ENCODE results near the gene MCHR1. TPM values are rescaled to one million over a fixed set of nuclear protein-coding genes. Genes with fewer than 3 reads are reported as not detected.
A peak's percentile ranks its signal among the peaks of the same experiment; 100 is the strongest.

The MCHR1 gene
- total and polyA plus RNA-seq, 3 experiments from 2014 or later = not detected

- Histone ChIP-seq H3K27me3 (ENCODE audit: insufficient read depth, low read length, poor library complexity, severe bottlenecking) (no peaks in the 10 kb centered on the region), H3K27ac (ENCODE audit: low read depth, low read length) (no peak overlapping the region), H3K4me1 (ENCODE audit: insufficient read depth, low read length) (peaks cover 51% of the 10 kb centered on the region), H3K36me3 (ENCODE audit: insufficient read depth, low read length) (no peaks in the 10 kb centered on the region), H3K4me3 (ENCODE audit: low read length) (no peak overlapping the region), H3K9me3 (ENCODE audit: low read length) (no peaks in the 10 kb centered on the region)
- peaks cover 0 to 3% (median 2%) of the 10 kb centered on the region in 5 donors for H3K9me3 Mint-ChIP-seq
- peak overlapping the region in 5 of 7 donors; percentile 49 to 68 (median 57) for H3K4me3 Mint-ChIP-seq
- CTCF ChIA-PET = interaction anchor here (3.8 kb wide), 1 partner anchor 43 kb away, joined by 18 read pairs; no protein-coding TSS in a partner anchor
- H3K27me3 Mint-ChIP-seq = no peaks in the 10 kb centered on the region
- POLR2A ChIA-PET = no interaction called here
- H3K36me3 Mint-ChIP-seq = peaks cover 0 to 8% (median 0%) of the 10 kb centered on the region in 3 donors
- H3K27ac Mint-ChIP-seq = peak overlapping the region; percentile 26 to 86 (median 64)
- DNase-seq = peak in 2 of 5 donors; percentile 14 to 50
- peaks cover 25 to 42% (median 37%) of the 10 kb centered on the region in 3 donors for H3K4me1 Mint-ChIP-seq
Observed at GRCh38 chr22:40726514-40726913, 47.2 kb downstream of the MCHR1 start.

- Histone ChIP-seq H3K27me3 (ENCODE audit: insufficient read depth, low read length, poor library complexity, severe bottlenecking) (no peaks in the 10 kb centered on the region), H3K27ac (ENCODE audit: low read depth, low read length) (no peak overlapping the region), H3K9me3 (ENCODE audit: low read length) (no peaks in the 10 kb centered on the region), H3K4me3 (ENCODE audit: low read length) (peak overlapping the region; percentile 16), H3K4me1 (ENCODE audit: insufficient read depth, low read length) (peaks cover 59% of the 10 kb centered on the region), H3K36me3 (ENCODE audit: insufficient read depth, low read length) (no peaks in the 10 kb centered on the region)
- peak overlapping the region in 7 of 8 donors; percentile 11 to 84 (median 52) for H3K27ac Mint-ChIP-seq
- peaks cover 0 to 3% (median 2%) of the 10 kb centered on the region in 5 donors for H3K9me3 Mint-ChIP-seq
- peak overlapping the region in 4 of 7 donors; percentile 4 to 33 (median 22) for H3K4me3 Mint-ChIP-seq
- DNase-seq = peak in 1 of 5 donors; percentile 37
- CTCF ChIA-PET = interaction anchor here (1.8 to 3.8 kb wide), 3 partner anchors 11 to 44 kb away, joined by 5 to 18 read pairs (median 6); no protein-coding TSS in a partner anchor
- H3K36me3 Mint-ChIP-seq = peaks cover 0 to 8% (median 0%) of the 10 kb centered on the region in 3 donors
- H3K27me3 Mint-ChIP-seq = no peaks in the 10 kb centered on the region
- H3K4me1 Mint-ChIP-seq = peaks cover 28 to 48% (median 42%) of the 10 kb centered on the region in 3 donors
- POLR2A ChIA-PET = no interaction called here
Observed at GRCh38 chr22:40727070-40727963, 48.0 kb downstream of the MCHR1 start.

- POLR2A ChIA-PET = interaction anchor here (1.0 to 1.2 kb wide), 3 partner anchors 16 to 45 kb away, joined by 3 to 4 read pairs (median 4); no protein-coding TSS in a partner anchor
- Histone ChIP-seq H3K27ac (ENCODE audit: low read depth, low read length) (no peak overlapping the region), H3K4me1 (ENCODE audit: insufficient read depth, low read length) (peaks cover 67% of the 10 kb centered on the region)
Observed at GRCh38 chr22:40727964-40728615, 48.8 kb downstream of the MCHR1 start.

GRCh38 chr22:40728731-40729189 lies 49.5 kb downstream of the MCHR1 start:
- Mint-ChIP-seq H3K4me3 (peak overlapping the region; percentile 4 to 89 (median 78)), H3K4me1 (peaks cover 34 to 55% (median 50%) of the 10 kb centered on the region in 3 donors), H3K9me3 (peaks cover 0 to 3% (median 2%) of the 10 kb centered on the region in 5 donors), H3K27me3 (no peaks in the 10 kb centered on the region), H3K27ac (peak overlapping the region; percentile 69 to 98 (median 94)), H3K36me3 (peaks cover 0 to 4% (median 0%) of the 10 kb centered on the region in 3 donors)
- ChIA-PET CTCF (interaction anchor here (0.6 to 3.8 kb wide), 6 partner anchors 10 to 139 kb away, joined by 3 to 18 read pairs (median 4); no protein-coding TSS in a partner anchor), POLR2A (interaction anchor here (0.7 to 1.2 kb wide), 4 partner anchors 17 to 46 kb away, joined by 3 to 4 read pairs (median 4); no protein-coding TSS in a partner anchor)
- Histone ChIP-seq H3K9me3 (ENCODE audit: low read length) (no peaks in the 10 kb centered on the region), H3K36me3 (ENCODE audit: insufficient read depth, low read length) (no peaks in the 10 kb centered on the region), H3K27me3 (ENCODE audit: insufficient read depth, low read length, poor library complexity, severe bottlenecking) (no peaks in the 10 kb centered on the region), H3K4me3 (ENCODE audit: low read length) (peak overlapping the region; percentile 35), H3K4me1 (ENCODE audit: insufficient read depth, low read length) (peaks cover 68% of the 10 kb centered on the region), H3K27ac (ENCODE audit: low read depth, low read length) (no peak overlapping the region)
- DNase-seq = peak; percentile 14 to 84 (median 50)

More at GRCh38 chr22:40727964-40728615, 48.8 kb downstream of the MCHR1 start:
- peak overlapping the region in 7 of 8 donors; percentile 69 to 98 (median 96) for H3K27ac Mint-ChIP-seq
- peak overlapping the region in 4 of 7 donors; percentile 5 to 89 (median 76) for H3K4me3 Mint-ChIP-seq
- H3K36me3 Mint-ChIP-seq = peaks cover 0 to 8% (median 0%) of the 10 kb centered on the region in 3 donors
- no peak for DNase-seq
- Histone ChIP-seq H3K9me3 (ENCODE audit: low read length) (no peaks in the 10 kb centered on the region), H3K36me3 (ENCODE audit: insufficient read depth, low read length) (no peaks in the 10 kb centered on the region), H3K4me3 (ENCODE audit: low read length) (peak overlapping the region; percentile 35), H3K27me3 (ENCODE audit: insufficient read depth, low read length, poor library complexity, severe bottlenecking) (no peaks in the 10 kb centered on the region)
- peaks cover 0 to 3% (median 2%) of the 10 kb centered on the region in 5 donors for H3K9me3 Mint-ChIP-seq
- no peaks in the 10 kb centered on the region for H3K27me3 Mint-ChIP-seq
- CTCF ChIA-PET = interaction anchor here (0.6 to 3.8 kb wide), 6 partner anchors 10 to 139 kb away, joined by 3 to 18 read pairs (median 4); no protein-coding TSS in a partner anchor
- peaks cover 34 to 55% (median 50%) of the 10 kb centered on the region in 3 donors for H3K4me1 Mint-ChIP-seq

GRCh38 chr22:40729284-40729683 lies 50.0 kb downstream of the MCHR1 start:
- peaks cover 0 to 4% (median 0%) of the 10 kb centered on the region in 3 donors for H3K36me3 Mint-ChIP-seq
- CTCF ChIA-PET = interaction anchor here (1.2 to 3.8 kb wide), 5 partner anchors 9 to 46 kb away, joined by 3 to 18 read pairs (median 5); no protein-coding TSS in a partner anchor
- peaks cover 0 to 3% (median 2%) of the 10 kb centered on the region in 5 donors for H3K9me3 Mint-ChIP-seq
- no peak for DNase-seq
- H3K4me3 Mint-ChIP-seq = peak overlapping the region in 1 of 7 donors; percentile 89
- Histone ChIP-seq H3K9me3 (ENCODE audit: low read length) (no peaks in the 10 kb centered on the region), H3K36me3 (ENCODE audit: insufficient read depth, low read length) (no peaks in the 10 kb centered on the region), H3K4me3 (ENCODE audit: low read length) (no peak overlapping the region), H3K27me3 (ENCODE audit: insufficient read depth, low read length, poor library complexity, severe bottlenecking) (no peaks in the 10 kb centered on the region), H3K27ac (ENCODE audit: low read depth, low read length) (no peak overlapping the region), H3K4me1 (ENCODE audit: insufficient read depth, low read length) (peaks cover 68% of the 10 kb centered on the region)
- peak overlapping the region in 7 of 8 donors; percentile 34 to 98 (median 86) for H3K27ac Mint-ChIP-seq
- peaks cover 34 to 55% (median 50%) of the 10 kb centered on the region in 3 donors for H3K4me1 Mint-ChIP-seq
- no peaks in the 10 kb centered on the region for H3K27me3 Mint-ChIP-seq
- POLR2A ChIA-PET = interaction anchor here (0.7 to 1.2 kb wide), 3 partner anchors 17 to 46 kb away, joined by 3 to 4 read pairs (median 4); no protein-coding TSS in a partner anchor

Other genes with a start within 250 kb of the MCHR1 start
- 10 to 100 TPM; 38.6 to 40.5 TPM for gene MRTFA, start 42.8 kb upstream of the MCHR1 start, total RNA-seq
- gene MRTFA, start 42.8 kb upstream of the MCHR1 start, polyA plus RNA-seq = 22.9 TPM
- 10 to 100 TPM; 31.4 to 35.1 TPM for gene SLC25A17, start 139.9 kb downstream of the MCHR1 start, total RNA-seq
- 17.6 TPM for gene SLC25A17, start 139.9 kb downstream of the MCHR1 start, polyA plus RNA-seq
- 100 to 1,000 TPM; 201 to 218 TPM for gene ST13, start 177.2 kb downstream of the MCHR1 start, total RNA-seq
- 176 TPM for gene ST13, start 177.2 kb downstream of the MCHR1 start, polyA plus RNA-seq
- 10 to 100 TPM; 18.7 to 19.6 TPM for gene XPNPEP3, start 177.7 kb downstream of the MCHR1 start, total RNA-seq
- gene XPNPEP3, start 177.7 kb downstream of the MCHR1 start, polyA plus RNA-seq = 9.1 TPM
- not detected for gene DNAJB7, start 182.6 kb downstream of the MCHR1 start, total RNA-seq
- 0.23 TPM for gene DNAJB7, start 182.6 kb downstream of the MCHR1 start, polyA plus RNA-seq

Data from CD8-positive, alpha-beta memory T cell (primary cell).